Caco-2 (cell line): Measurements from ENCODE around the gene BCR. TPM values are rescaled to one million over a fixed set of nuclear protein-coding genes. Genes with fewer than 3 reads are reported as not detected.

ENCODE experiments used
- BruUV-seq: library from RNA; stranded (reverse); fragments of 400-500 nt; replicated peaks from 2 replicates; lab custom pipeline; 2021; lab: Mats Ljungman, UMichigan
- CTCF ChIA-PET: fragments of 300-600 bp; sonication (Branson Sonifier 250); formaldehyde crosslinking; loops from one replicate; lab custom pipeline; 2022; ENCODE audit warnings: antibody characterized with exemption; lab: Charles Lee
- POLR2A ChIA-PET: fragments of 300-600 bp; sonication (Branson Sonifier 250); formaldehyde crosslinking; loops from one replicate; lab custom pipeline; 2022; ENCODE audit warnings: antibody characterized with exemption; lab: Charles Lee
- DNase-seq, 2 experiments: peaks; one replicate each; pipeline versions ENCODE4 v3.0.0 to v3.0.0-alpha.2; 2020 to 2022
- H3K27me3 ChIP-seq: replicated peaks from 2 replicates; pipeline ENCODE4 v1.6.0; 2011; ENCODE audit warnings: low read length; ENCODE audit not compliant: control insufficient read depth, insufficient read depth
- H3K36me3 ChIP-seq: 2 replicates; pipeline ENCODE4 v1.5.1; 2011; ENCODE audit warnings: low read length; ENCODE audit not compliant: control insufficient read depth, insufficient read depth
- H3K4me1 ChIP-seq: fragments of 250-450 bp; sonication (Bioruptor Pico); 2 replicates; pipeline ENCODE4 v1.5.1; 2020; ENCODE audit warnings: mild to moderate bottlenecking
- H3K4me3 ChIP-seq: 2 replicates; pipeline ENCODE4 v1.5.1; 2011; ENCODE audit warnings: low read depth, mild to moderate bottlenecking, control low read depth, low read length
- H3K9me3 ChIP-seq: fragments of 250-450 bp; sonication (Bioruptor Pico); 2 replicates; pipeline ENCODE4 v1.5.1; 2020; ENCODE audit warnings: mild to moderate bottlenecking, moderate library complexity
- H3K27ac Mint-ChIP-seq: one replicate; pipeline ENCODE4 v1.8.0; 2022; ENCODE audit warnings: mixed read lengths; ENCODE audit not compliant: unreplicated experiment
- H3K27me3 Mint-ChIP-seq: one replicate; pipeline ENCODE4 v1.8.0; 2022; ENCODE audit warnings: mixed read lengths; ENCODE audit not compliant: insufficient read depth, unreplicated experiment
- H3K36me3 Mint-ChIP-seq: one replicate; pipeline ENCODE4 v1.8.0; 2022; ENCODE audit warnings: mild to moderate bottlenecking, mixed read lengths; ENCODE audit not compliant: insufficient read depth, unreplicated experiment
- H3K4me1 Mint-ChIP-seq: one replicate; pipeline ENCODE4 v1.8.0; 2022; ENCODE audit warnings: low read depth, mixed read lengths; ENCODE audit not compliant: unreplicated experiment
- H3K4me3 Mint-ChIP-seq: one replicate; pipeline ENCODE4 v1.8.0; 2022; ENCODE audit warnings: mild to moderate bottlenecking, moderate library complexity, mixed read lengths; ENCODE audit not compliant: unreplicated experiment
- H3K9me3 Mint-ChIP-seq: one replicate; pipeline ENCODE4 v1.8.0; 2022; ENCODE audit warnings: mixed read lengths; ENCODE audit not compliant: unreplicated experiment
- CTCF ChIP-seq, 2 experiments: fragments of 200-600 bp in 1 of 2; IDR thresholded peaks; 1 replicate in 1 of 2; 2 replicates in 1 of 2; pipeline versions ENCODE4 v1.5.1 to v1.8.0; 2011 to 2022; ENCODE audit warnings: antibody characterized with exemption in 1 of 2, control low read depth in 1 of 2, inconsistent platforms in 1 of 2, low read depth in 1 of 2, low read length in 1 of 2, mild to moderate bottlenecking in 1 of 2, moderate library complexity in 1 of 2; ENCODE audit not compliant: insufficient read depth in 1 of 2, severe bottlenecking in 1 of 2, unreplicated experiment in 1 of 2
- intact Hi-C: fragments of 100-400 bp; cut with micrococcal nuclease; formaldehyde crosslinking; loops from one replicate; pipeline ENCODE4 v1.10.0; 2022; ENCODE audit not compliant: unreplicated experiment
- total RNA-seq: library from RNA; stranded (reverse); gene quantifications from 2 replicates; pipeline ENCODE4 v1.2.3, GENCODE V29; 2022

Gene BCR
- total RNA-seq, 1 experiment from 2014 or later, result 87.4 TPM

- no TSS peak for BruUV-seq
- Histone ChIP-seq H3K4me3 (no peak overlapping the region), H3K9me3 (no peaks in the 10 kb centered on the region), H3K4me1 (no peaks in the 10 kb centered on the region), H3K36me3 (peaks cover 2% of the 10 kb centered on the region), H3K27me3 (no peaks in the 10 kb centered on the region)
- Mint-ChIP-seq H3K27ac (no peak overlapping the region), H3K9me3 (no peaks in the 10 kb centered on the region), H3K4me1 (no peaks in the 10 kb centered on the region), H3K36me3 (peaks cover 52% of the 10 kb centered on the region), H3K4me3 (no peak overlapping the region), H3K27me3 (no peaks in the 10 kb centered on the region)
- ChIA-PET CTCF (no interaction called here), POLR2A (no interaction called here)
- intact Hi-C loops, result no loop called here
- DNase-seq, result no peak
- no peak for TF ChIP-seq CTCF (IDR thresholded peaks at IDR 0.05; ENCODE audit: insufficient read depth in 1 of 2, low read depth in 1 of 2, low read length in 1 of 2, severe bottlenecking in 1 of 2, unreplicated experiment in 1 of 2)
Measured at GRCh38 chr22:23277583-23278295, 97.4 kb downstream of the BCR start.

GRCh38 chr22:23278883-23279675 lies 98.8 kb downstream of the BCR start:
- ChIA-PET CTCF (interaction anchor here (0.9 to 1.0 kb wide), 2 partner anchors 11 to 104 kb away, joined by 3 read pairs; no protein-coding TSS in a partner anchor), POLR2A (no interaction called here)
- H3K27ac Mint-ChIP-seq, result no peak overlapping the region
- peaks cover 44% of the 10 kb centered on the region for H3K36me3 Mint-ChIP-seq
- Histone ChIP-seq H3K9me3 (no peaks in the 10 kb centered on the region), H3K4me1 (no peaks in the 10 kb centered on the region), H3K27me3 (no peaks in the 10 kb centered on the region), H3K36me3 (peaks cover 4% of the 10 kb centered on the region), H3K4me3 (no peak overlapping the region)
- H3K4me1 Mint-ChIP-seq, result no peaks in the 10 kb centered on the region
- no TSS peak for BruUV-seq
- H3K9me3 Mint-ChIP-seq, result no peaks in the 10 kb centered on the region
- intact Hi-C loops, result no loop called here
- no peaks in the 10 kb centered on the region for H3K27me3 Mint-ChIP-seq
- no peak for TF ChIP-seq CTCF (IDR thresholded peaks at IDR 0.05; ENCODE audit: insufficient read depth in 1 of 2, low read depth in 1 of 2, low read length in 1 of 2, severe bottlenecking in 1 of 2, unreplicated experiment in 1 of 2)
- no peak for DNase-seq
- H3K4me3 Mint-ChIP-seq, result no peak overlapping the region

- H3K27me3 Mint-ChIP-seq, result no peaks in the 10 kb centered on the region
- H3K27me3 ChIP-seq, result no peaks in the 10 kb centered on the region
- POLR2A ChIA-PET, result no interaction called here
- no peak overlapping the region for H3K4me3 ChIP-seq
- DNase-seq, result no peak
- peaks cover 4% of the 10 kb centered on the region for H3K36me3 ChIP-seq
- no peak for TF ChIP-seq CTCF (IDR thresholded peaks at IDR 0.05; ENCODE audit: insufficient read depth in 1 of 2, low read depth in 1 of 2, low read length in 1 of 2, severe bottlenecking in 1 of 2, unreplicated experiment in 1 of 2)
- no peaks in the 10 kb centered on the region for H3K9me3 ChIP-seq
- no peak overlapping the region for H3K4me3 Mint-ChIP-seq
- H3K4me1 ChIP-seq, result no peaks in the 10 kb centered on the region
- CTCF ChIA-PET, result no interaction called here
- no peak overlapping the region for H3K27ac Mint-ChIP-seq
- no peaks in the 10 kb centered on the region for H3K4me1 Mint-ChIP-seq
- intact Hi-C loops, result loop anchor here (5.0 kb wide), 1 partner anchor 322 kb away; no protein-coding TSS in a partner anchor
- no TSS peak for BruUV-seq
- peaks cover 40% of the 10 kb centered on the region for H3K36me3 Mint-ChIP-seq
- no peaks in the 10 kb centered on the region for H3K9me3 Mint-ChIP-seq
Measured at GRCh38 chr22:23279781-23280180, 99.5 kb downstream of the BCR start.
